AG09309 (cell line): ENCODE results near the gene CWH43.

Experiments
- DNase-seq: peaks from one replicate; pipeline ENCODE4 v3.0.0-alpha.2; 2010; ENCODE audit warnings: low read depth
- H3K4me3 ChIP-seq: 2 replicates; pipeline ENCODE4 v1.5.1; 2011; ENCODE audit warnings: mild to moderate bottlenecking, low read depth, low read length, moderate library complexity; ENCODE audit not compliant: control insufficient read depth
- CTCF ChIP-seq: IDR thresholded peaks from 2 replicates; pipeline ENCODE4 v1.5.1; 2011; ENCODE audit warnings: mild to moderate bottlenecking, low read depth, low read length, inconsistent platforms; ENCODE audit not compliant: insufficient read depth, control insufficient read depth; ENCODE audit errors: missing control alignments

CWH43 gene

DNA sequence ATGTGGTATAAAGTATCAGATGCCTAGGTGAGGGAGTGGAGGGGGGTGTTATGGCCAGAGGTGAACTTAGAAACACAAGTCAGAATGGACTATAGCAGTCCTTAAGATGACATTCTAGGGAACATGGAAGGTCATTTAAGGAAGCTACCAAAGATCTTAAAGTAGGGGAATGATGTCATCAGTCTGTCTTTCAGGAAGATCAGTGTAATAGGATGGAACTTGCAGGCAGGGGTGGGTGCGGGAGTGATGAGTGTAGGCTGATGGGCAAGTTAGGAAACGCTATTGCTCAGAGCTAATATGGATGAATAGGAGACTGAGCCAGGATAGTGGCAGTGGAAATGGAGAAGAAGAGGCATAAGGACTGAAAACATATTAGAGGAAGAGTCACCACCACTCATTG is 27.5 kb upstream of the CWH43 start:
- TF ChIP-seq CTCF: no peak
- no peak overlapping the region for H3K4me3 ChIP-seq
- no peak for DNase-seq

GRCh38 chr4:48960988-48961635 is 25.0 kb upstream of the CWH43 start:
- H3K4me3 ChIP-seq: no peak overlapping the region
- no peak for DNase-seq
- no peak for TF ChIP-seq CTCF

GRCh38 chr4:48962636-48963035 is 23.4 kb upstream of the CWH43 start:
- TF ChIP-seq CTCF: no peak
- DNase-seq: no peak
- no peak overlapping the region for H3K4me3 ChIP-seq

DNA sequence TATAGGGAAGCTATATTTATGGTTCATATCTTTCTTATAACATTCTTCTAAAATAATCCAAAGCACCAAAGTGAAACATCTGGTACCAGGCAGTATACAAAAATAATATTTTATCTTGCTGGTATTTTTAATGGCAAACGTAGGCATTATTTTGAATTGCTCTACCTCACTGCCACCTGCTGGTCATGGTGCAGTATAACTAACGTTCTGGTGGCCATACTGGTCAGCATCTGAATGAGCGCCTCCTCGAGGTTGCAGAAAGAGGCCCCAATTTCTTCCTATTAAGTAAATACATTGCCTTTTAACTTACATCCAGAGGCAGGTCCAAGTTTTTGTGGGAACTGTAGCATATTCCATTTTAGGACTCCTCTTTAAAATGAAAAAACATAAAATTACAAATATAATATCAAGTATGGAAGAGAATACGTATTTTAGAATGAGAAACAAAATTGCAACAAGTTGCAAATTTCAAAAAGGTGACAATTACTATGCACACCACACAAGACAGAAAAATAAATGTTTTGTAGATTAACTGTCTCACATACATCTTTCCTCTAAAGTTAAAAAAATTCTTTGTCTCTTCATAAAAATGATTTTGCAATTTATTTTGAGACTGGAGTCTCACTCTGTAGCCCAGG is 22.9 kb upstream of the CWH43 start:
- TF ChIP-seq CTCF: peak; percentile 97
- H3K4me3 ChIP-seq: no peak overlapping the region
- DNase-seq: peak; percentile 67

GRCh38 chr4:48967101-48967500 is 19.0 kb upstream of the CWH43 start:
- TF ChIP-seq CTCF: no peak
- no peak overlapping the region for H3K4me3 ChIP-seq
- no peak for DNase-seq

GRCh38 chr4:48967631-48968030 is 18.4 kb upstream of the CWH43 start:
- H3K4me3 ChIP-seq: no peak overlapping the region
- DNase-seq: no peak
- TF ChIP-seq CTCF: no peak

GRCh38 chr4:48968814-48969213 is 17.3 kb upstream of the CWH43 start:
- peak; percentile 48 for DNase-seq
- no peak overlapping the region for H3K4me3 ChIP-seq
- TF ChIP-seq CTCF: no peak
